SKM-1 (cell line): ENCODE measurements around the gene GOLGB1.
"Not testable (repeated sequence)": the region's sequence is repeated elsewhere in the genome, so short reads cannot be mapped to it uniquely, and the experiment has no call there.

ENCODE experiments used
- DNase-seq: peaks from one replicate; lab custom pipeline; 2025; ENCODE audit not compliant: unreplicated experiment; lab: John Stamatoyannopoulos, UW

GOLGB1 gene

DNA sequence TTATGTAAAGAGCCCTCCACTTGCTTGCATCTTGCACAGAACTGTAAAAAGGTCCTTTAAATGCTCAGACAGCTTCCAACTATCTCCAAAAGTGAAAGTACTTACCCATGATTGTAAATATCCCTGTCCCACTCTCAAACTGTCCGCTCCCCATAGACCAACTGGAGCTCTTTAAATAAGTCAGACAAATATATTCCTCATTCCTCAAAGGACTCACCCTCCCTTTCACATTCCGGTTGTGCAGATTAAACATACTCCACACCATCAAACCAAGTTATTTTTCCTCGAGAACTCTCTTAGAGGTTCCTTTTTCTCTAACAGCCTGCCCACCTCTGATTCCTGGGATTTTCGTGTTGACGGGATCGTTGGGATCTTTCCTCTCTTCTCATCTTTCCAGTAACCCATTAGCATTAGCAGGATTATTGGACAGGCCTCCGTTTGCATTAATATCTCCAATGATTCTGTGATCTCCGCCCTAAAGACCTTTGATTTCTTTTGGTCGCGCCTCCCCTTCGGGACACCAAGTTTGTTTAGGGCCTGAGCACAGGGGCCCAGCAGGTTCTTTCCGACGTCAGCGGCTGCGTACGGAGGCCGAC lies 763 bp downstream of the GOLGB1 start:
- no peak for DNase-seq

DNA sequence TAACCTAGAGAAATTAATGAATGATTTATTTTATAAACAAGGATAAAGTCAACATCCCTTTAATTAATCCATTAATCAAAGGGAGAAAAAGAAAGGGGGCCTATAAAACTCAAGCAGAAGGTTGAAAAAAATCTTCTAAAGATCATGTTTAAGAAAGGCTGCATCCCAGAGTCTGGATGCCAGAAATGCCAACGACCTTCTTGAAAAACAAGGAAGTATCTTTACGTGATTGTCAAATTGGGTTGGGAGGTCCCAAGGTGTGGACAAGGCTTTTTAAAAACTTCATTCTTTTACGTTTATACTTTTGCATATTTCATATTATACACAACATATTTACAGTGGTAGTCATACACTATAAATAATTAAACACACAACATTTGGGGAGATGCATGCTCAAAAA lies 1.6 kb downstream of the GOLGB1 start:
- no peak for DNase-seq

DNA sequence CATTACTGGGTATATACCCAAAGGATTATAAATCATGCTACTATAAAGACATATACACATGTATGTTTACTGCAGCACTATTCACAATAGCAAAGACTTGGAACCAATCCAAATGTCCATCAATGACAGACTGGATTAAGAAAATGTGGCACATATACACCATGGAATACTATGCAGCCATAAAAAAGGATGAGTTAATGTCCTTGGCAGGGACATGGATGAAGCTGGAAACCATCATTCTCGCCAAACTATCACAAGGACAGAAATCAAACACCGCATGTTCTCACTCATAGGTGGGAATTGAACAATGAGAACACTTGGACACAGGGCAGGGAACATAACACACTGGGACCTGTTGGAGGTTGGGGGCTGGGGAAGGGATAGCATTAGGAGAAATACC lies 6.4 kb downstream of the GOLGB1 start:
- not testable (repeated sequence) for DNase-seq

DNA sequence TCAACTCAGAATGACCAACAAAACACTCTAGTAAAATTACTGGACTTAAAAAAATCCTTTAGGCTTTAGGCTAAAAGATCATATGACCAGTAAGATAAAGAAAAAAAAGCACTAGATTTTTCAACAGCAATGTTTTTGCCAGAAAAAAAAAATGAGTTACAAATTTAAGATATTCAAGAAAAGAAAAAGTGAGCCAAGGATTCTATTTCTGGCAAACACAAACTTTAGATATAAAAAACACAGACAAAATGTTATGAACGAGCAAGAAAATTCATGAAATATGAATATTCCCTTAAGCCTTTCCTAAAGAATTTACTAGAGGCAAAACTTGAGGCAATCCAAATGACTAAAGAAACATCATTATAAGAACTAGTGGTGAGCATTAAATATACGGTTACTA lies 8.6 kb downstream of the GOLGB1 start:
- DNase-seq: no peak

DNA sequence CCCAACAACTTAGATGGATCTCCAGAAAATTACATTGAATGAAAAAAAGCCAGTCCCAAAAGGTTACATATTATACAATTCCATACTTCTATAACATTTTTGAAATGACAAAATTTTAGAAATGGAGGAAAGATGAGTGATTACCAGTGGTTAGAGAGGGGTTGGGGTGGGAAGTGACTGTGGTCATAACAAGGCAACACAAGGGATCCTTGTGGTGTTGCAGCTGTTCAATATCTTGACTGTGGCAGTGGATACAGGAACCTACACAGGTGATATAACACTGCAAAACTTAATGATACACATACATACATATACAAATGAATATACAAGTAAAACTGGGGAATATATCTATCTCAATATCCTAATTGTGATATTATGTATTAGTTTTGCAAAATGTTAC lies 9.6 kb downstream of the GOLGB1 start:
- DNase-seq: no peak

DNA sequence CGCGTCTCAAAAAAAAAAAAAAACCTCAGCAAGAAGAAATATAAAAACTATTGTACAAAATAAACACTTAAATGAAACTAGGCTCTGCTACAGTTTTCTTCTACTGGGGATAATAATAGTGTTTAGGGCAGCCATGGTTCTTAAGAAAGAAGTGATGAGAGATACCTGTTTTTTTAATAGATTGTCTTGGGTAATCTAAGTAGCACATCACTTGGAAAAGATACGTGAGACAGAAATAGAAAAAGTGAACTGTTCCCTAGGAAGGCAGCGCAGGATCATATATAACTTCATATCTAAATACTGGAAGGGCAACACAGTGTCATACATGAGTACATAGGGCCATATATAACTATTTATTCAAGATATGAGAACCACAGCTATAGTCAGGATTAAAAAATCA lies 11.9 kb downstream of the GOLGB1 start:
- DNase-seq: no peak

GRCh38 chr3:121736112-121736511 lies 13.4 kb downstream of the GOLGB1 start:
- no peak for DNase-seq

GRCh38 chr3:121735047-121735696 lies 14.4 kb downstream of the GOLGB1 start:
- DNase-seq: no peak

GRCh38 chr3:121730940-121731687 lies 18.4 kb downstream of the GOLGB1 start:
- no peak for DNase-seq

DNA sequence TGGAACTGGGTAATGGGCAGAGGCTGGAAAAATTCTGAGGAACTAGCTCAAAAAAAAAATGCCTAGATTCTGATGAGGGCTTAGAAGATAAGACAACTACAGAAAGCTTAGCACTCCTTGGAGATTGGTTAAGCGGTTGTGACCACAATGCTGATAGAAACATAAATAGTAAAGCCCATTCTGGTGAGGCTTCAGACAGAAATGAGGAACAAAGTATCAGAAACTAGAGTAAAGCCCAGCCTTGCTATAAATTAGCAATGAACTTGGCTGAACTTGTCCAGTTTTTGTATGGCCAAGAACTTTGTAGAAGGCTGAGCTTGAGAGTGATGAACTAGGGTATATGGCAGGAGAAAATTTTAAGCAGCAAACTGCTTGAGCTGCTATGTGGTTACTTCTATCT lies 25.4 kb downstream of the GOLGB1 start:
- DNase-seq: no peak

DNA sequence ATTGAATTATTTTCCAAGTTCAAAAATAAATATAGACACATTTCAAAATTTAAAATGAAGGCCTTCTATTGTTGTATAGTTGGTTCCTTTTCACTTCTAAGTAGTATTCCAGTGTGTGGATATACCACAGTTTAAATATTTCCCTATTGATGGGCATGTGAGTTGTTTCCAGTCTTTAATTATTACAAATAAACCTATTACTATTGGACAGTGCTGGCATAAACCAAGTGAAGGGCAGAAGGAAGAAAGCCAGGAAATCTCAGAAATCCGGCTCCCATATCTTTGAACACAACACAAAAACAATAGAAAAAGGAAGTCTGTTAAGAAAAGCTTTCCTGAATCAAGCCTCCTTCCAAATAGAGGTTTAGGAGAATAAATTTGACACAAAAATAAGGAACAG lies 26.1 kb downstream of the GOLGB1 start:
- DNase-seq: no peak

DNA sequence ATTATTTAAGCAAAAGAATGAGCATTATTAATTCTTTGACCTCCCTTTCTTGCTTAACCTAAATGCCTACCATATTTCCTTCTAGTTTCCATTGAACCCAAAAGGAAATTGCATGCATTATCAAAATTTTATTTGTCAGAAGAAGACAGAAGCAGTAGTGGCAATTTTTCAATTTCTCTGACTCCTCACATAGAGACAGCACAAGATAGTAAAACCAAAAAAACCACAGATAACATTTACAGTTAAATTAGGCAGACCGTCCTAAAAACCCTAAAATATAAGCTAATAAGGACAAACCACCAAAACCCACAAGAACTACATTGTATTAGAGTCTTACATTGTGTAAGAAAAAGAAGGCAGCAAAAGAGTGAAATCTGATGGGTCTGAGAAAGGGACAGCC lies 27.1 kb downstream of the GOLGB1 start:
- no peak for DNase-seq

DNA sequence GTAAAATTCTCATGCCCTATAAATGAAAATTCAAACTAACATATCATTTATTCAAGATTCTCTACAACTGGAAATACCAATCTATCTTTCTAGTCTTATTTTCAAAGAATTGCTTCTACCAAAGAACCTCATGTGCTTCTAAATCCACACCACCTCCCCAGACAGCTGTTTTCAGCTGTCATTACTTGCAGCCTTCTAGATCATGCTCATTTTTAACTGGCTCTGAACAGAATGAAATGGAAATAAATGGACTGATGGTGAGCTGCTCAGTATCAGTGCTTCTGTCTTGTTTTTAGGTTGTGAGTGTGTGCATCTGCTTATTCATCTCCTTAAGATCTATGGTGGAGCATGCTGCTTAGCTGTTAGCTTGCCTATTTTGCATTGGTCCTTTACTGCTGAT lies 29.4 kb downstream of the GOLGB1 start:
- no peak for DNase-seq

GRCh38 chr3:121719423-121719822 lies 30.1 kb downstream of the GOLGB1 start:
- no peak for DNase-seq

DNA sequence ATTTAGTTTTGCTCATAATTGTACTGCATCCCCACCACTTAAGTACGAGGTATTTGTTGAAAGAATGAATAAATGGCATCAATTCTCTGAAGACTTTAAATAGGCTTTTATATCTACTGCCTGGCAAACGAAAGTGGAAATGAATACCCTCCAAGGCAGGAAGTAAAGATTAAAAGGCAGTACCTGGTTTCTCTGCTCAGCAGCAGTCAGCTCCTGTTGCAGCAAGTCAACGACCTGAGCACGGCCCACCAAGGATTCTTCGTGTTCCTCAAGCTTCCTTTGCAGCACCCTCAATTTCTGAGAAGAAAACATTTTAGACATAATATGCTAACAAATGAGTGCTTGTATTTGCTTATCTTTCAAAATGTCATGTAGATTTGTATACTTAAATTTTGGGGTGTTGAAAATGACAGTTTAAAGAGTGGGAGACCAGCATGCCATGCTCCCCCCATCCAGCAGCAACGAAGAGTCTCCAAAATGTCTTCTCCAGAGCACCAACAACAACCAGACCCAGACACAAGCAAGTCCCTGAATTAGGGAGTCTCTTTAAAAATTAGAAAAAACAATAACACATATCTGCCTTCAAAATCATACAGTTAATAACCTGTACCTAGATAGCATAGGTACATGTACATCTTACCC lies 31.2 kb downstream of the GOLGB1 start:
- DNase-seq: no peak

DNA sequence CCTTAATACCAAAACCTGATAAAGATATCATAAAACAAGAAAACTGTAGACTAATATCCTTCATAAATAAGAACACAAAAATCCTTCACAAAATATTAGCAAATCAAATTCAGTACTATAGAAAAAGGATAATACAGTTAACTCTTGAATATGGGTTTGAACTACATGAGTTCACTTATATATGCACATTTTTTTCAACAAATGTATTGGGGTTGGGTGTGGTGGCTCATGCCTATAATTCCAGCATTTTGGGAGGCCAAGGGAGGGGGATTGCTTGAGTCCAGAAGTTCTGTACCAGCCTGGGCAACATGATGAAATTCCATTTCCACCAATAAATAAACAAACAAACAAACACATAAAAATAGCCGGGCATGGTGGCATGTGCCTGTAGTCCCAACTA lies 39.2 kb downstream of the GOLGB1 start:
- no peak for DNase-seq

- no peak for DNase-seq
These were observed 41.8 kb downstream of the GOLGB1 start for GRCh38 chr3:121707531-121708273.

DNA sequence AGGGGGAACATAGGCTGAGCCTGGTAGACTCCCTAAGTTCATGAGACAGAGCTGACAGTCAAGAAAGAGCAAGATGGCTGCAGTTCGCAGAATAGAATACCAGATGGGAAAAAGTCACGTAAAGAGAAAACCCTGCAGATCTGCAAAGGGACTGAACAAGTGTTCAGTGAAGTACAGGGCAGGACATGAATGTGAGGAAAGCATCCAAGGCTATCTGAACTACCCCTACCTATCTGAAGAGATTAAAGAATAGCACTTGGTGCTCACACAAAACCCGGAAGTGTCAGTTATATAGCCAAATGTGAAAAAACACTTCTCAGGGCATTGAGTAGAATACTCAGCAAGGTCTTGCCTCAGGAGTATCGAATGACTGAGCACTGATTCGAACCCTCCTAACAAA lies 44.0 kb downstream of the GOLGB1 start:
- no peak for DNase-seq

DNA sequence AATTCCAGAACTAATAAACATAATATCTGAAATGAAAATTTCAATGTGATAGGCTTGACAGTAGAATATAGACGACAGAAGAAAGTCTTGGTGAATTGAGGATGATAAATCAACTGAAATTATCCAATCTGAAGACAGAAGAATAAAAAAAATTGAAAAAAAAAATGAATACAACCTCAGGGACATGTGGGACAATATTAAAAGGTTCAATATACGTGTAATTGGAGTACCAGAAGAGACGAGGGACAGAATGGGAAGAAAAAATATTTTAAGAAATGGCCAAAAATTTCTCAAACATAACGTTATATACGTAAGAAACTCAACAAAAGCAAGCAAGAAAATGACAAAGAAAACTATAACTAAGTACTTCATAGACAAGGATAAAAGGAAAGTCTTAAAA lies 45.6 kb downstream of the GOLGB1 start:
- no peak for DNase-seq

DNA sequence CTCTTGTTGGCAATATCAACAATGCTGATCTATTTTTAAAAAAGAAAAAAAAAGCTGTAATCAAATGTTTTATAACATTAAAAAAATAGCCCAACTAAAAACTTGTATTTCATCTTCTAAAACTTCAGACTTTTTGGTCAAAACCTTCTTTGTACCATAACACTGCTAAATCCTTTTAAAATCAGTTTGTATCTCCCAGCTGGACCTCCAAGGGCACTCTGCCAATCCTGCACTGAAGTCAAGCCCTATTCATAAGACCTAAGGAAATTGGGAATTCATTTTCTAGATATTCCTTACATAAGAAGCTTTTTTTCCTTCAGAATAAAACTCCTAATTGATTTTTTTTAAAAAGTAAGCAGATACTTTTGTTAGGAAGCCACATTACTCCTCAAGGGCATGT lies 50.6 kb downstream of the GOLGB1 start:
- DNase-seq: no peak

DNA sequence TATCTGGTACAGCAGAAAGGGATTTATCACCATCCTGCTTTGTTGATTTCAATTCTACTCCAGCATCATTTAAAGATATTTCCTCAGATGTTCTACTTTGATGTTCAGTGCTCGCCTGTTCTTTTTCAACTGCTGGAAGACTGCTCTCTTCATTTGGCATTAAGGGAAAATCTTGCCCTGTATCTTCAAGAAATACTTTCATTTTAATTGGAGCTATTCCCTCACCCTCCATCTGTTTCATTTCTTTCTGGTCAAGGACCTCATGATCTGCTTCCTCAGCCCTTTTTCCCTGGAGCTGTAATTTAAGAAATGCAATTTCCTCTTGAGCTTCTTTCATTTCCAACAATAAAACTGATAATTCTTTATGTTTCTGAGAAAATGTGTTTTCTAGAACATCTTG lies 51.1 kb downstream of the GOLGB1 start:
- DNase-seq: no peak
